Chondrocyte (in vitro differentiated cells): ENCODE measurements around the gene THUMPD3. TPM values are rescaled to one million over a fixed set of nuclear protein-coding genes. Genes with fewer than 3 reads are reported as not detected.
A peak's percentile ranks its signal among the peaks of the same experiment; 100 is the strongest.

ENCODE experiments used
- DNase-seq: peaks from one replicate; pipeline ENCODE4 v3.0.0; 2021; ENCODE audit warnings: mixed read lengths, low spot score
- H3K27ac Mint-ChIP-seq: one replicate; pipeline ENCODE4 v1.8.0; 2021; ENCODE audit warnings: mild to moderate bottlenecking, moderate library complexity, mixed read lengths; ENCODE audit not compliant: unreplicated experiment
- H3K27me3 Mint-ChIP-seq: 2 replicates; pipeline ENCODE4 v1.8.0; 2021; ENCODE audit warnings: low read depth, mixed read lengths
- H3K36me3 Mint-ChIP-seq: 2 replicates; pipeline ENCODE4 v1.8.0; 2021; ENCODE audit warnings: low read depth, mixed read lengths
- H3K4me1 Mint-ChIP-seq: 2 replicates; pipeline ENCODE4 v1.8.0; 2021; ENCODE audit warnings: low read depth, mild to moderate bottlenecking, mixed read lengths
- H3K4me3 Mint-ChIP-seq: one replicate; pipeline ENCODE4 v1.8.0; 2021; ENCODE audit warnings: mild to moderate bottlenecking, moderate library complexity, mixed read lengths; ENCODE audit not compliant: unreplicated experiment
- H3K9me3 Mint-ChIP-seq: 2 replicates; pipeline ENCODE4 v1.8.0; 2021; ENCODE audit warnings: low read depth, mixed read lengths
- CTCF ChIP-seq: fragments of 200-600 bp; sonication (generic); IDR thresholded peaks from 2 replicates; pipeline ENCODE4 v1.5.0; 2021; ENCODE audit warnings: antibody characterized with exemption, mild to moderate bottlenecking, moderate library complexity
- total RNA-seq: library from RNA; stranded (reverse); gene quantifications from 3 replicates; pipeline ENCODE4 v1.2.1, GENCODE V29; 2021

Gene THUMPD3
- total RNA-seq, 1 donor from 2014 or later: 41.7 TPM

GRCh38 chr3:9347081-9347480 is 15.8 kb upstream of the THUMPD3 start:
- Mint-ChIP-seq H3K36me3 (no peaks in the 10 kb centered on the region), H3K4me3 (no peak overlapping the region), H3K4me1 (peaks cover 16% of the 10 kb centered on the region), H3K27me3 (no peaks in the 10 kb centered on the region), H3K9me3 (no peaks in the 10 kb centered on the region), H3K27ac (no peak overlapping the region)
- no peak for TF ChIP-seq CTCF
- no peak for DNase-seq

GRCh38 chr3:9347887-9348286 is 15.0 kb upstream of the THUMPD3 start:
- H3K27ac Mint-ChIP-seq: no peak overlapping the region
- H3K27me3 Mint-ChIP-seq: no peaks in the 10 kb centered on the region
- peaks cover 16% of the 10 kb centered on the region for H3K4me1 Mint-ChIP-seq
- H3K9me3 Mint-ChIP-seq: no peaks in the 10 kb centered on the region
- TF ChIP-seq CTCF: no peak
- no peaks in the 10 kb centered on the region for H3K36me3 Mint-ChIP-seq
- H3K4me3 Mint-ChIP-seq: no peak overlapping the region
- DNase-seq: no peak

GRCh38 chr3:9349321-9350117 is 13.3 kb upstream of the THUMPD3 start:
- no peaks in the 10 kb centered on the region for H3K36me3 Mint-ChIP-seq
- H3K4me1 Mint-ChIP-seq: peaks cover 20% of the 10 kb centered on the region
- H3K4me3 Mint-ChIP-seq: no peak overlapping the region
- no peaks in the 10 kb centered on the region for H3K9me3 Mint-ChIP-seq
- no peak for TF ChIP-seq CTCF
- peak overlapping the region; percentile 57 for H3K27ac Mint-ChIP-seq
- DNase-seq: no peak
- no peaks in the 10 kb centered on the region for H3K27me3 Mint-ChIP-seq

GRCh38 chr3:9351709-9352126 is 11.1 kb upstream of the THUMPD3 start:
- H3K4me1 Mint-ChIP-seq: peaks cover 20% of the 10 kb centered on the region
- DNase-seq: no peak
- no peaks in the 10 kb centered on the region for H3K36me3 Mint-ChIP-seq
- H3K27ac Mint-ChIP-seq: no peak overlapping the region
- no peaks in the 10 kb centered on the region for H3K9me3 Mint-ChIP-seq
- no peak for TF ChIP-seq CTCF
- H3K27me3 Mint-ChIP-seq: no peaks in the 10 kb centered on the region
- H3K4me3 Mint-ChIP-seq: no peak overlapping the region

- Mint-ChIP-seq H3K9me3 (no peaks in the 10 kb centered on the region), H3K27ac (peak overlapping the region; percentile 52)
Observed at GRCh38 chr3:9352917-9353752, 9.7 kb upstream of the THUMPD3 start.

More at GRCh38 chr3:9352917-9353752, 9.7 kb upstream of the THUMPD3 start:
- no peaks in the 10 kb centered on the region for H3K36me3 Mint-ChIP-seq
- no peak for DNase-seq
- H3K27me3 Mint-ChIP-seq: no peaks in the 10 kb centered on the region
- H3K4me1 Mint-ChIP-seq: peaks cover 18% of the 10 kb centered on the region
- no peak overlapping the region for H3K4me3 Mint-ChIP-seq
- TF ChIP-seq CTCF: peak; percentile 93
